Brain microvascular endothelial cell (primary cell): Measurements from ENCODE around the gene TMC5.

Experiments
- DNase-seq: peaks from one replicate; pipeline ENCODE4 v3.0.0-alpha.2; 2020
- H3K27ac ChIP-seq: fragments of 250-450 bp; sonication (Bioruptor Pico); 2 replicates; pipeline ENCODE4 v1.5.1; 2020; ENCODE audit warnings: mild to moderate bottlenecking, moderate library complexity
- H3K27me3 ChIP-seq: fragments of 250-450 bp; sonication (Bioruptor Pico); replicated peaks from 2 replicates; pipeline ENCODE4 v1.5.1; 2020; ENCODE audit warnings: mild to moderate bottlenecking
- H3K36me3 ChIP-seq: fragments of 250-450 bp; sonication (Bioruptor Pico); replicated peaks from 2 replicates; pipeline ENCODE4 v1.5.1; 2020; ENCODE audit warnings: mild to moderate bottlenecking
- H3K4me3 ChIP-seq: 2 replicates; pipeline ENCODE4 v1.5.1; 2011; ENCODE audit warnings: low read depth, mild to moderate bottlenecking, control low read depth, low read length, moderate library complexity
- in situ Hi-C: cut with HindIII; loops from 2 replicates; pipeline ENCODE4 v1.10.0; 2017; ENCODE audit warnings: low sequenced_read_pairs, low pct_ligation_motif_present
- TF ChIP-seq, protein P1 (sequence below): IDR thresholded peaks from 2 replicates; pipeline ENCODE4 v1.5.1; 2011; ENCODE audit warnings: low read depth, mild to moderate bottlenecking, moderate library complexity, low read length, control low read depth, inconsistent platforms; ENCODE audit errors: missing control alignments

TMC5 gene

GRCh38 chr16:19507867-19508266, 90.2 kb downstream of the TMC5 start:
- Histone ChIP-seq H3K36me3 (peaks cover 9% of the 10 kb centered on the region), H3K27ac (no peak overlapping the region), H3K27me3 (no peaks in the 10 kb centered on the region), H3K4me3 (no peak overlapping the region)
- TF ChIP-seq, protein P1, sequence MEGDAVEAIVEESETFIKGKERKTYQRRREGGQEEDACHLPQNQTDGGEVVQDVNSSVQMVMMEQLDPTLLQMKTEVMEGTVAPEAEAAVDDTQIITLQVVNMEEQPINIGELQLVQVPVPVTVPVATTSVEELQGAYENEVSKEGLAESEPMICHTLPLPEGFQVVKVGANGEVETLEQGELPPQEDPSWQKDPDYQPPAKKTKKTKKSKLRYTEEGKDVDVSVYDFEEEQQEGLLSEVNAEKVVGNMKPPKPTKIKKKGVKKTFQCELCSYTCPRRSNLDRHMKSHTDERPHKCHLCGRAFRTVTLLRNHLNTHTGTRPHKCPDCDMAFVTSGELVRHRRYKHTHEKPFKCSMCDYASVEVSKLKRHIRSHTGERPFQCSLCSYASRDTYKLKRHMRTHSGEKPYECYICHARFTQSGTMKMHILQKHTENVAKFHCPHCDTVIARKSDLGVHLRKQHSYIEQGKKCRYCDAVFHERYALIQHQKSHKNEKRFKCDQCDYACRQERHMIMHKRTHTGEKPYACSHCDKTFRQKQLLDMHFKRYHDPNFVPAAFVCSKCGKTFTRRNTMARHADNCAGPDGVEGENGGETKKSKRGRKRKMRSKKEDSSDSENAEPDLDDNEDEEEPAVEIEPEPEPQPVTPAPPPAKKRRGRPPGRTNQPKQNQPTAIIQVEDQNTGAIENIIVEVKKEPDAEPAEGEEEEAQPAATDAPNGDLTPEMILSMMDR: no peak
- no peak for DNase-seq
- in situ Hi-C loops: no loop called here

DNA sequence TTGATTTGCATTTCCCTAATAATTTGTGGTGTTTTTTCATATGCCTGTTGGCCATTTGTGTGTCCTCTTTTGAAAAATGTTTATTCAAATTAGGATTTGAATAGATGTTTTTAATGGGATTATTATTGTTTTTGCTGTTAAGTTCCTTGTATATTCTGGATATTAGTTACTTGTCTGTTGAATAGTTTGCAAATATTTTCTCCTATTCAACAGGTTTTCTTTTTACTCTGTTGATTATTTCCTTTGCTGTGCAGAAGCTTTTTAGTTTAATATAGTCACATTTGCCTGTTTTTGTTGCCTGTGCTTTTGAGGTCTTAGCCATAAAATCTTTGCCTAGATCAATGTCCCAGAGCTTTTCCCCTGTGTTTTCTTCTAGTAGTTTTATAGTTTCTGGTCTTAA, 94.6 kb downstream of the TMC5 start:
- TF ChIP-seq, protein P1: no peak
- H3K27me3 ChIP-seq: no peaks in the 10 kb centered on the region
- H3K27ac ChIP-seq: no peak overlapping the region
- no peak overlapping the region for H3K4me3 ChIP-seq
- H3K36me3 ChIP-seq: peaks cover 14% of the 10 kb centered on the region
- in situ Hi-C loops: no loop called here
- DNase-seq: no peak

- Histone ChIP-seq H3K27me3 (no peaks in the 10 kb centered on the region), H3K4me3 (no peak overlapping the region), H3K27ac (no peak overlapping the region), H3K36me3 (peaks cover 14% of the 10 kb centered on the region)
- DNase-seq: no peak
- TF ChIP-seq, protein P1: no peak
- in situ Hi-C loops: no loop called here
Measured at GRCh38 chr16:19513377-19514053, 95.8 kb downstream of the TMC5 start.

GRCh38 chr16:19515757-19516156, 98.1 kb downstream of the TMC5 start:
- TF ChIP-seq, protein P1: no peak
- no peaks in the 10 kb centered on the region for H3K27me3 ChIP-seq
- peaks cover 13% of the 10 kb centered on the region for H3K36me3 ChIP-seq

GRCh38 chr16:19517424-19518089, 99.9 kb downstream of the TMC5 start:
- peaks cover 12% of the 10 kb centered on the region for H3K36me3 ChIP-seq
- H3K27ac ChIP-seq: no peak overlapping the region
- DNase-seq: peak; percentile 17
- in situ Hi-C loops: no loop called here
- no peak overlapping the region for H3K4me3 ChIP-seq
- H3K27me3 ChIP-seq: no peaks in the 10 kb centered on the region
- TF ChIP-seq, protein P1: no peak

More at GRCh38 chr16:19515757-19516156, 98.1 kb downstream of the TMC5 start:
- Histone ChIP-seq H3K27ac (no peak overlapping the region), H3K4me3 (no peak overlapping the region)
- in situ Hi-C loops: no loop called here
- DNase-seq: no peak

DNA sequence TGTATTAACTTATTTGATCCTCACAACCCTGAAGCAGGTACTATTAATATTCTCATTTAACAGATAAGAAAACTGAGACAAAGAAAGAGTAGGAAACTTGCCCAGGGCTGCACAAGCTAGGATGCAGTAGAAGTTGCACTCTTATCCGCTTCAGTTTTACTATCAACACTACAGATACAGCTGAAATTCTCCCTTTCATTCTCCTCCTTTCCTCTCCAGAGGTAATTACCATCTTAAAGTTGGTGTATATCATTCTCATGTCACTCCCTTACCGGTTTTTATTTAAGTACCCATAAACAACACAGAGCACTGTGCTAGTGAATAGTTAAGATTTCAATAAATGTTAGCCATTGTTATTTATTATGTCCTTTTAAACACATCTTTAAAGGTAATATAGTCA, 100.7 kb downstream of the TMC5 start:
- Histone ChIP-seq H3K4me3 (no peak overlapping the region), H3K27me3 (no peaks in the 10 kb centered on the region), H3K36me3 (peaks cover 12% of the 10 kb centered on the region), H3K27ac (no peak overlapping the region)
- in situ Hi-C loops: no loop called here
- TF ChIP-seq, protein P1: no peak
- no peak for DNase-seq
